WI38 (cell line): ENCODE data around the gene CCDC150.
"Not testable (repeated sequence)": the region's sequence is repeated elsewhere in the genome, so short reads cannot be mapped to it uniquely, and the experiment has no call there.

Experiments
- H3K4me3 ChIP-seq: 2 replicates; pipeline ENCODE4 v1.5.1; 2011; ENCODE audit warnings: low read depth, mild to moderate bottlenecking, control low read depth, low read length
- TF ChIP-seq, protein P1 (sequence below): IDR thresholded peaks from 2 replicates; pipeline ENCODE4 v1.5.1; 2012; ENCODE audit warnings: low read depth, mild to moderate bottlenecking, control low read depth, low read length

Gene CCDC150

DNA sequence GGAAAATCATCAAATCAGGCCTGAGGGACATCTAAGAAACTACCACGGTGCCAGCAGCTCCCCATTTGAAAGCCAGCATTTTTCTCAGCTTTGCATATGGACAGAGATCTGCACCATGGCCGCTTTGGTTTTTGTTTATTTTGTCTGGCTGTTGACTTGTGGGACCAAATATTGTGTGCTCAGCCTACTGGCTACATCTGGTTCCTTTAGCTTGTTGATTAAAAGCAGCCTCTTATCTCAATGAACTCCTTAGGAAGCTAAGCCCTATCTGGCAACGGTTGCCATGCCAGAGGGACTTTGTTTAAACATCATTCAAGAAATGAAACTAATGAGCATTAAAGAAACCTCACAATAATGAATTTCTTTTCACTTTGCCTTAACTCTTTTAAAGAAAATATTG is 32.4 kb upstream of the CCDC150 start:
- TF ChIP-seq, protein P1, sequence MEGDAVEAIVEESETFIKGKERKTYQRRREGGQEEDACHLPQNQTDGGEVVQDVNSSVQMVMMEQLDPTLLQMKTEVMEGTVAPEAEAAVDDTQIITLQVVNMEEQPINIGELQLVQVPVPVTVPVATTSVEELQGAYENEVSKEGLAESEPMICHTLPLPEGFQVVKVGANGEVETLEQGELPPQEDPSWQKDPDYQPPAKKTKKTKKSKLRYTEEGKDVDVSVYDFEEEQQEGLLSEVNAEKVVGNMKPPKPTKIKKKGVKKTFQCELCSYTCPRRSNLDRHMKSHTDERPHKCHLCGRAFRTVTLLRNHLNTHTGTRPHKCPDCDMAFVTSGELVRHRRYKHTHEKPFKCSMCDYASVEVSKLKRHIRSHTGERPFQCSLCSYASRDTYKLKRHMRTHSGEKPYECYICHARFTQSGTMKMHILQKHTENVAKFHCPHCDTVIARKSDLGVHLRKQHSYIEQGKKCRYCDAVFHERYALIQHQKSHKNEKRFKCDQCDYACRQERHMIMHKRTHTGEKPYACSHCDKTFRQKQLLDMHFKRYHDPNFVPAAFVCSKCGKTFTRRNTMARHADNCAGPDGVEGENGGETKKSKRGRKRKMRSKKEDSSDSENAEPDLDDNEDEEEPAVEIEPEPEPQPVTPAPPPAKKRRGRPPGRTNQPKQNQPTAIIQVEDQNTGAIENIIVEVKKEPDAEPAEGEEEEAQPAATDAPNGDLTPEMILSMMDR = no peak
- H3K4me3 ChIP-seq = no peak overlapping the region

DNA sequence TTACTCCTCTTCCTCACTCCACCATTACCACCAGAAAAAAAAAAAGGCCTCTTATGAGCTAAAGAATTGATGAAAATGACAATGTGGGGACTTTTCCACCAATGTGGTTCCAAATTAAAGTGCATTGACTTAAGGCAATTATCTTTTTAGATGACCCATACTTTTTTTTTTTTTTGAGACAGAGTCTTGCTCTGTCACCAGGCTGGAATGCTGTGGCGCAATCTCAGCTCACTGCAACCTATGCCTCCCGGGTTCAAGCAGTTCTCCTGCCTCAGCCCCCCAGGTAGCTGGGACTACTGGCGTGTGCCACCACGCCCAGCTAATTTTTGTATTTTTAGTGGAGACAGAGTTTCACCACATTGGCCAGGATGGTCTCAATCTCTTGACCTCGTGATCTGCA is 31.6 kb upstream of the CCDC150 start:
- not testable (repeated sequence) for H3K4me3 ChIP-seq

- TF ChIP-seq, protein P1 = no peak
- no peak overlapping the region for H3K4me3 ChIP-seq
Measured at GRCh38 chr2:196609806-196610205, 29.7 kb upstream of the CCDC150 start.

DNA sequence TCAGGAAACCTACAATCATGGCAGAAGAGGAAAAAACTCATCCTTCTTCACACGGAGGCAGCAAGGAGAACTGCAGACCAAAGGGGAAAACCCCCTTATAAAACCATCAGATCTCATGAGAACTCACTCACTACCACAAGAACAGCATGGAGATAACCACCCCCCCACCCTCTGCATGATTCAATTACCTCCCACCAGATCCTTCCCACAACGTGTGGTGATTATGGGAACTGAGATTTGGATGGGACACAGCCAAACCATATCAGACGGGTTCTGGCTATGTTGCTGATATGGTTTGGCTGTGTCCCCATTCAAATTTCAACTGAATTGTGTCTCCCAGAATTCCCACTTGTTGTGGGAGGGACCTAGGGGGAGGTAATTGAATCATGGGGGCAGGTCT is 28.7 kb upstream of the CCDC150 start:
- H3K4me3 ChIP-seq = no peak overlapping the region
- TF ChIP-seq, protein P1 = no peak

DNA sequence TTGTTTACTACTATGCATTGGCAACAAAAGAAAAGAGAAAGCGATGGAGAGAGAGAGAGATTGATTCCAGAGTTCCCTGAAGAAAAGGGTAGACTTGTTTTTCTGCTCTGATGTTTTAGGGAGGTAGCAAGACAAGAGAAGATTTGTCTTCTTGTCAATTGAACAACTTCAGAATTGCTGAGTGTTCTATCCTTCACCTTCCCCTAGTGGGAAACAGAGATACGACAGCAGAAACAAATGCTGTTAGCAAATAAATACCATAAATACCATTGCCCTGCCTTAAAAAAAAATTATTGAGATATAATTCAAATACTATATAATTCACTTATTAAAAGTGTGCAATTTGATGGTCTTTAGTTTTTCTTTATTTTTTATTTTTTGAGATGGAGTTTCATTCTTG is 26.2 kb upstream of the CCDC150 start:
- TF ChIP-seq, protein P1 = no peak
- no peak overlapping the region for H3K4me3 ChIP-seq

GRCh38 chr2:196617430-196617829 is 22.1 kb upstream of the CCDC150 start:
- no peak overlapping the region for H3K4me3 ChIP-seq
- TF ChIP-seq, protein P1 = no peak

DNA sequence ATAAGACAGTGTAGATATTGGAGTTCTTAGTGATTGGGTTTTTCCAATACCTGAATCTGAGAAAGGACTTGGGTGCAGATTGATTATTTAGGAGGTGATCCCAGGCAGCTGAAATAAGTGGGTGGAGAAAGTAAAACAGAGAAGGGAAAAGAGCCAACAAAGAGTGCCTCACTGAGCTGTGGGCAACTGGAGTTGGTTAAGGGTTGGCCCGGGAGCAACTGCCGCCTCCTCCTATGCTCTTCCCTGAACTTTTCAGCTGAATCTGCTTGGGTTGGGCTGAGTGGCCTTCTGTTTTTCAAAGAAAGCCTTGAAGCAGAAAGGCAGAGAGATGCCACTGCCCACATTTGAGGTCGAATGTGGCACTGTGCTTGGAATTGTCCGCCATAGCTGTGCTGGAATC is 20.9 kb upstream of the CCDC150 start:
- no peak overlapping the region for H3K4me3 ChIP-seq
- TF ChIP-seq, protein P1 = no peak

DNA sequence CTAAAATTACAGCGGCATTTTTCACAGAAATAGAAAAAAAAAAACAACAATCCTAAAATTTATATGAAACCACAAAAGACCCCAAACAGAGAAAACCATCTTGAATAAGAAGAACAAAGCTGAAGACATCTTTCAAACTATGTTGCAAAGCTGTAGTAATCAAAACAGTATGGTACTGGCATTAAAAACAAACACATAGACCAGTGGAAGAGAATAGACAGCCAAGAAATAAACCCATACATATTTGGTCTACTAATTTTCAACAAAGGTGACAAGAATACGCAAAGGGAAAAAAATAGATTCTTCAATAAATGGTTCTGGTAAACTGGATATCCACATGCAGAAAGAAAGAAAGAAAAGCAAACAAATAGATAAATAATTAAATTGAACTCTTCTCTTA is 9.0 kb upstream of the CCDC150 start:
- TF ChIP-seq, protein P1 = no peak
- no peak overlapping the region for H3K4me3 ChIP-seq
